Left ventricle myocardium superior (tissue), 1 donor: ENCODE measurements around the gene ASF1B. TPM values are rescaled to one million over a fixed set of nuclear protein-coding genes. Genes with fewer than 3 reads are reported as not detected.

ENCODE experiments used
- ATAC-seq: fragments of 200-7000 bp; cut with Tn5 transposase; one replicate; pipeline ENCODE4 v1.9.1; 2020; ENCODE audit warnings: mild to moderate bottlenecking, moderate library complexity
- DNase-seq: peaks from one replicate; pipeline ENCODE4 v3.0.0-alpha.2; 2020
- intact Hi-C: fragments of 100-400 bp; cut with micrococcal nuclease; formaldehyde crosslinking; loops from one replicate; pipeline ENCODE4 v1.11.0; 2022
- total RNA-seq: library from RNA; stranded (reverse); fragmentation: NEBNext Ultra II Directional; extraction: Animal tissue kit (Norgen Biotek cat#: 25700); gene quantifications from one replicate; pipeline ENCODE4 v1.2.1, GENCODE V29; 2021
- donor health status: DM: no; HTN: yes; CAD: no; lungs with severe emphysema.

The ASF1B gene
- total RNA-seq, 1 donor from 2014 or later: 1.6 TPM

DNA sequence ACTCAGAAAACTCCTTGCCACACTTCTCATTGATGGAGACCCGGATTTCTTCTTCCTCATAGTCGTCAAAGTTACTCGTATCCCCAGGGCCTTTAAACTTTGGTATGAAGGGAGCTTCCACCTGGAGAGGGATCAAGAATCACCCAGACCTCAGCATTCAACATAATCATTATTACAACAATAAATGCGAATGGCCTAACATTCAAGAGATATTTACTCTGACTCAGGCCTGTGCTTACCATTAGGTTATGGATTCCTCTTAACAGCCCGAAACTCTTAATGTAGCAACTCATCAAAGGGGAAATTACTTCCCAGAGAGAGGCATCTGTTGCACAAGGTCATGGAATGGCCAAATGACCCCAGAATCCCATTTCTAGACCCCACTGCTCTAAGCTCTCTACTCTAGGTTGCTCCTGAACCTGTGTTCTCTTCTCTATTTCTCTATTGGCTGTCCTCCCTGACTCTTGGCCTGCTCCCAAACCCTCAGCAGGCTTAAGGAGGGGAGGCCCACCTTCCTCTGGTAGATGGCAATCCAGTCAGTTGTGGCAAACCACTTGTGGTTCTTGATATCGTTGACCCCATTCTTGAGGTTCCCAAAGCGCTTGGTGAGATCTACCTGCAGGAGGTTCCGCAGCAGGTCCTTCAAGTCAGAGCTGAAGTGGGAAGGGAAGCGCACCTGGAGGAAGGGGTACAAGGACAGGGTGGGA, 43.1 kb downstream of the ASF1B start:
- DNase-seq (no peak), ATAC-seq (no peak)
- intact Hi-C loops: no loop called here

DNA sequence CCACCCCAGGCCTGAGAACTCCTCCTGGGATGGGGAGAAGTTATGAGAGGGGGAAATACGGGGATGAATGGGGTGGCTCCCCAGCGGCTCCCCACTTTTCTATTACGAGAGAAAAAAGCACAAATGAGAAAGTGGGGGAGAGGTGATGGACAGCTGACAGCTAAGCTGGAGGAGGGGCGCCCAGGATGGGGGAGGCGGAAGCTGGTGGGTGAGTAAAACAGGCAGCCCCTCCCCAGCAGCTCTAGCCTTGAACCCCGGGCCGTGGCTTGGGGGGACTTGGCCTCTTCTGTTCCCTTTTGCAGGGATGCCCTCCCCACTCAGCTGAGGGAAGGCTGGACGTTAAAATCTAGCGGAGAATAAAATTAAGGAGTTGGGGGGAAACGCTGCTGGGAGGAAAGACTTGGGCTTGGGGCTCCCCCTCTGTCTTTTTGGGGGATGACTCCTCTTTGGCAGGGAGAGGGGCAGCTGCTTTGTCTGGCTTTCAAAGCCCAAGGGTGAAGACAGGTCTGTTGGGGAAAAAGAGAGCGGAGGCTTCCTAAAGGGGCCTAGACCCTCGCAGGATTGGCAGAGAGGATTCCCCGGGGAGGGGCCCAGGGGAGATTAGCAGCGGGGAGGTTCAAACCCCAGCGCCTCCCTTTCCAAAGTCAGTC, 44.5 kb downstream of the ASF1B start:
- ATAC-seq (no peak), DNase-seq (peak; percentile 46)
- intact Hi-C loops: no loop called here

DNA sequence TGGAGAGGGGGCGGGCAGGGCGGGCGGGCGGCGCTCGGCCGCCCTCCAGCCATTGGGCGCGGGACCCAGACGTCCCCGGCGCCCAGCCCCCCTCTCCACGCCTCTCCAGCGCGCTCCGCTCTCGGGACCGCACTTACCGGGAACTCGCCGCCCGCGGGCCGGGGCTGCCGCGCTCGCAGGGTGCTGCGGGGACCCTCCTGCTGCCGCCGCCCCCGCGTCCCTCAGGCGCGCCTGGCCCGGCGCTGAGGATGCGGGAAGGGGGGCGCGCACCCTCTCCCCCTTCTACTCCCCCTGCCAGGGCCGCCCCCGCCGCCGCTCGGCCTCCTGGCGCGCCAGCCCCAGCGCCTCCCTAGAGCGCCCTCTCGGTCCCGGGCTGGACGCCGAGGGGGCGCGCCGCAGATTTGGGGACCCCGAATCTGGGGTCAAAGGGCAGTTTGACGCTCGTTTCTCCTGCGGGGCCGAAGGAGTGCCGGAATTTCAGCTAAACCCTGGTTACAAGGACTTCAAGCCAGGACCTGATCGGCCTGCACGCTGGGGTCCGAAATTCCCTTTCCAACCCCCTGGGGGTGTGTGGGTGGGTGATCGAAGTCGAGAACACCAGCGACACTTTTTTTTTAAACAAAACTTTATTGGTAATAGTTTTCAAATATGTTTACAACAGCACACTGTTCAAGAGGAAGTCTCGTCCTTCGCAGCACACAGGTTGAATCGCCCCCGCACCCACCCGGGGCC, 45.1 kb downstream of the ASF1B start:
- peak; percentile 88 for ATAC-seq
- DNase-seq: no peak
- intact Hi-C loops: no loop called here

DNA sequence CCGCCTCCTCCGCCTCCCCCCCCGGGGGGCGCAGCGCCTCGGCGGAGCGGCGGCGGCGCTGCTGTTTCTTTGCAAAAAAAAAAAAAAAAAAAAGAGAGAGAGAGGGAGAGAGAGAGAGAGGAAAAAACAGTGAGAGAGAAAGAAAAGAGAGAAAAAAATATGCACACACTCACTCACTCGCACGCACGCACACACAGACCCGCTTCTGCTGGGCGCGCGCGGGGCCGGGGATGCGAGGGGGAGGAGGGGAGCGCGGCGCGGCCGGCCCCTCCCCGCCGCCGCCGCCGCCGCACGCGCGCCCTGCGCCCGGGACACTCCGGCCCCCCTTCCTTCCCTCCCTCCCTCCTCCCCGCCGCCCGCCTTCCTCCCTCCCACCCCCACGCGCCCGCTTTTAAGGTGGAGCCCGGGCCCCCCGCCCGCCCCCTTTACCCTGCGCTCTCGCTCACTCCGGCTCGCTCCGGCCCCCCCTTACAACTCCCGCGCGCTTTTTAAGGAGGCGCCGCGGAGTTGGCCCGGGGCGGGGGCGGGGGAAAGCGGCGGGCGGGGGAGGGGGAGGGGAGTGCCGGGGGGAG, 45.8 kb downstream of the ASF1B start, which contains the start of gene SAMD1:
Gene SAMD1, minus strand, starts transcription at position 243 of the 572 bp plus-strand sequence.
- intact Hi-C loops: no loop called here
- DNase-seq: peak; percentile 96

DNA sequence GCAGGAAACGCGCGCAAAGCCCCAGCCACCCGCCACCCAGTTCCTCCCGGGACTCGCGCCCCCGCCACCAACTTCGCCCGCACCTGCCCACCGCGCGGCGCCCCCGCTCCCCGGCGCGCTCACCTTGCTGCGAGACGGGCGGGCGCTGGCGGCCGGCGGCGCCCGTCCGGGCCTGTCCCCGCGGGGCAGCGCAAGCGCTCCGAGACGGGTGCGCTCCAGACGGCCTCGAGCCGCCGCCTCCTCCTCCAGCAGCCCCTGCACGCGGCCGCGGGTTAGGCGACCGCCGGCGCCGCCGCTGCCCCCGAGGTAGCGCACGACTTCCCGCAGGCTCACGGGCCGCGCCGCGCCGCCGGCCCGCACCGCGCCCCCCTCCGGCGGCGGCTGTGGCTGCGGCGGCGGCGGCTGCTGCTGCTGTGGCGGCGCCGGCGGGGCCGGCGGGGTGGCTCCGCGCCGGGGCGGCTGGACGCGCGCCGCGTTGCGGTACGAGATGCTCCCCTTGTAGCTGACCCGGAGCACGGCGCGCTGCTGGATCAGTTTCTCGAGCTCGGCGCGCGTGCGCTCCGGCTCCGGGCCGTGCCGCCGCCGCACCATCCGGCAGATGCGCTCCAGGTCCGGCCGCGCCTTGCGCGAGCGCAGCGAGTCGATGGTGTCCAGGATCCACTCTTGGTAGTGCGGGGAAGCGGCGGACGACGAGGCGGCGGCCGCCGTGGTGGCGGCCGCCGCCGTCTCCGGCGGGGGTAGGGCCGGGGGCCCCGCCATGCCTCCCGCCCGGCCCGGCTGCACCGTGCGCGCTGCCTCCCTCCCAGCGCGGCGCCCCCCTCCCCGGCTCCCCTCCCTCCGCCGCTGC, 46.5 kb downstream of the ASF1B start:
- DNase-seq (peak; percentile 79), ATAC-seq (peak; percentile 9)
- intact Hi-C loops: no loop called here

More for the DNA sequence above, 45.8 kb downstream of the ASF1B start, which contains the start of gene SAMD1:
- peak; percentile 74 for ATAC-seq

DNA sequence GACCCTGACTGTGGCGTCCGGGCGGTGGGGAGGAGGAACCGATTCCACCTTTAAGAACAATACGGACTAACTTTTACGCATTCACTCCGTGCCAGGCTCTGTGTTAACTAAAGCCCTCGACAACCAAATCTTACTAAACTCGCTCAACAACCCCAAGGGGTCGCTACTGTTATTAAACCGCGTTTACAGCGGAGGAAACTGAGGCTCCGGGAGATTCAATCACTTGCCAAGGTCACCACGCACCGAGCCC, 47.1 kb downstream of the ASF1B start:
- no peak for DNase-seq
- no peak for ATAC-seq
- intact Hi-C loops: no loop called here

DNA sequence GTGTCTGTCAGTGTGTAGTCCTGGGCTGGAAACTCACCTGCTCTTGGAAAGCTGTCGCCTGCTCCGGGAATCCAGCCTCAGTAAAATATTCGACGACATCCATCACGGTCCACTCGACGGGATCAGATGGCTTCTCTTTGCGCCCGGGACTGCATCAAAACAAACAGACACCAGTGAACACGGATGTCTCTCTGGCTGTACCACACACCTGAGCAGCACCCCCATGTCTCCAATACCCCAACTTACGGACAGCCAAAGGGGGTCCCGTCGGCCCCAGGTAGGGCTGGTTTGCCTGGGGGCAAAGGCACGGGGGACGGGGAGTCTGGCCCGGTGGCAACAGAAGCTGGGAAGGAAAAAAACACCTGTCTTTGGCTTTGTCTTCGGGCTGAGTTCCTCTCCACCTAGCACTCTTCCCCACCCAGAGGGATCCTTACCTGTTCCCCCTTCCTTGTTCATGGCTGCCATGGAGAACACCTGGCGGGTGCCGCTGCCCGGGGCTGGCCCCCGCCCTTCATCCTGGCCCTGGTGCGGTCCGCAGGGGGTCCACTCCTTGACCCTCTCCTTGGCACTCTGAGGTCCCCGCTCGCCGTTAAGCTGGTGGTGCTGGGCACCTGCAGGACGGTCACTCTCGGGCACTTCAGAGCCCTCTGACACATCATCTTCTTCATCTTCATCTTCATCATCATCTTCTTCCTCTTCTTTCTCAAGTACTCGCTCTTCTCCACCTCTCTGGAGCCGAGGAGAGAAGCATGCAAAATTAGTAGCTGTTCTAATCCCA, 47.6 kb downstream of the ASF1B start:
- DNase-seq (no peak), ATAC-seq (no peak)
- intact Hi-C loops: no loop called here

DNA sequence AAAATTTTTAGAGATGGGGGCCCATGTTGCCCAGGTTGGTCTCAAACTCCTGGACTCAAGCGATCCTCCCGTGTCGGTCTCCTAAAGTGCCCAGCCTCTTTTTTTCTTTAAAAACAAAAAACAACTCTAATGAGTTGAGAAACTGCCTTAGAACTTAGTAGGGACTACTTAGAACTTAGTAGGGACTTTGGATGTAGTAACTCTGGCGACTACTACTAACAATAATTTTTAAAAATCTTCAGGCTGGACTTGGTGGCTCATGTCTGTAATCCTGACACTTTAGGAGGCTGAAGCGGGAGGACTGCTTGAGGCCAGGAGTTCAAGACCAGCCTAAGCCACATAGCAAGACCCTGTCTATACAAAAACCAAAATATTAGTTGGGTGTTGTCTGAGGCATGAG, 50.3 kb downstream of the ASF1B start:
- intact Hi-C loops: no loop called here
- no peak for DNase-seq
- no peak for ATAC-seq

DNA sequence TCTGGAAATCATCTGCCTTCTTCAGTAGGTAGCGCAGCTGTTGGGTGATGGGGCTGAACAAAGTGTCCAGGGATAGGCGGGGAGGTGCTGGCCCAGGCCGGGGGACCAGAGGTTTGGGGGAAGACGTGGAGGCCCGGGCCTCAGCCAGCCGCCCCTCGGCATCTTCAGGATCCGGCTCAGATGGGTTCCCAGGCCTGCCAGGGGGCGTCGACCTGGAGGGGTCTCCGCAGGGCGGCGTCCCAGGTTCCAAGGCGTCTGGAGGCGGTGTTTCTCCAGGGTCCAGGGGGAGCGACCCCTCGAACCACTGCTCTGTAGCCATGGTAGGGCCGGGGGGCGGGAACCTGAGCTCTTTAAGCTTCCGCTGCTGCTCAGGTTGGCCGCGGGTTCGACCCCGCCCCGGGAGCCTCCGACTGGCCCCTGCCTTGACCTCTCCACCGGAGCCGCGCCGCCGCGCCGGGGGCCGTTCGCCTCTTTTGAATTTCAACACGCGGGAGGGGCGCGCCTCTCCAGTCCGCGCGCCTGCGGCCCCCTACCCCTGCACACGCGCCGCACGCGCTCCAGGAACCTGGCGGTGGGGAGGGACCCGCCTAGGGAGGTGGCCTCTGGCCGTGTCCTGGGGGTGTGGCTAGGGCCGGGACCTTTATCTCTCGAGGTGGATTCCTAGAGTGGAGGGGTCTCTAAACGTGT, 50.9 kb downstream of the ASF1B start, which contains the start of gene C19orf67:
Gene C19orf67, minus strand, starts transcription at position 475 of the 687 bp plus-strand sequence. Its CDS starts 156 bp downstream, at position 319.
- DNase-seq (no peak), ATAC-seq (no peak)
- intact Hi-C loops: no loop called here

DNA sequence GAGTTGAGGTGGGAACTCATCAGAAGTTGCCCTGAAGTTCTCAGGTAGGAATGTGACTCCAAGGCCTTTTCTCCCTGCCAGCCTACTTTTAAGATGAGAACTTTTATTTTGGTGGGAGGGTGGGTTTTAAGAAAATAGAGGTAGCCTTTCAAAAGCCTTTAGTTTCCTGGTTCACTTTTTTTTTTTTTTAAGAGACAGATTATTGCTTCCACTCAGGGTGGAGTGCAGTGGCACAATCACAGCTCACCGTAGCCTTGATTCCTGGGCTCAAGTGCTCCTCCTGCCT, 53.8 kb downstream of the ASF1B start:
- no peak for ATAC-seq
- intact Hi-C loops: no loop called here
- no peak for DNase-seq

DNA sequence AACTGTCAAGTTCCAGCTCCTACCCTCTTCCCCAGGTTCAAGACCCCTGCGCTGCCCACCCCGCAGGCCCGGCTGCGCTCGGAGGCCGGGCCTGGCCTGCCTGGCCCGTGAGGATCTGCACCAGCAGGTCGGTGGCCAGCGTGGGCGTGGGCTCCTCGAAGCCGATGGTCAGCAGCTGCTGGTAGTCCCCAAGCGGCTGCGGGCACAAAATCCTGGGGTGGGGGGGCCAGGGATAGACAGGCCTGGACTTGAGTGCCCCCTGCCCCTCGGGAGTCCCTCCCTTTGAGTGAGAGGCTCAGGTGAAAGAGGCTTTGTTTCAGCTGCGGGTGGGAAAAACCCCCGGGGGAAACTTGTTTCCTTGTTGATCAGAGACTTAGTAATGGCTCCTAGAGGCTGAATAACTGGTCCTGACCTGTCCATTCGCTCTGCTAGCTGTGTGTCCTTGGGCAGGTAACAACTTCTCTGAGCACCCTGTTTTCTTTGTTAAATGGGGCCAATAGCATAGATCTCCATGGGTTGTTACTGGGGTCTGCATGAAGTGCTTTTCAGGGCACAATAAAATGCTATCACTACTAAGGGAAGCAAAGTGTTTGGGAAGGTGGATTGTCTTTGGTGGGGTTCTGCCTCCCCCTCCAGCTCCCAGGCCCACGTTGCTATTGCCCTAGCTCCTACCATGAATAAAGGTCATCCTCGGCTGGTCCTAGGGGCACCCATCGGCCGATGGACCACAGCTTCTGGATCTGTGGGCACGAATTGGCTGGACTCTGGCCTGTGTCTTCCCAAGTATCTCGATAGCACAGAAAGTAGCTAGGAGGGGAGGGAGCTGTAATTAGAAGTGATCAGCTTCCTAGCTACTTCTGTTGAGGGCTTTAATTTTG, 54.4 kb downstream of the ASF1B start:
- intact Hi-C loops: no loop called here
- DNase-seq (peak; percentile 63), ATAC-seq (no peak)

DNA sequence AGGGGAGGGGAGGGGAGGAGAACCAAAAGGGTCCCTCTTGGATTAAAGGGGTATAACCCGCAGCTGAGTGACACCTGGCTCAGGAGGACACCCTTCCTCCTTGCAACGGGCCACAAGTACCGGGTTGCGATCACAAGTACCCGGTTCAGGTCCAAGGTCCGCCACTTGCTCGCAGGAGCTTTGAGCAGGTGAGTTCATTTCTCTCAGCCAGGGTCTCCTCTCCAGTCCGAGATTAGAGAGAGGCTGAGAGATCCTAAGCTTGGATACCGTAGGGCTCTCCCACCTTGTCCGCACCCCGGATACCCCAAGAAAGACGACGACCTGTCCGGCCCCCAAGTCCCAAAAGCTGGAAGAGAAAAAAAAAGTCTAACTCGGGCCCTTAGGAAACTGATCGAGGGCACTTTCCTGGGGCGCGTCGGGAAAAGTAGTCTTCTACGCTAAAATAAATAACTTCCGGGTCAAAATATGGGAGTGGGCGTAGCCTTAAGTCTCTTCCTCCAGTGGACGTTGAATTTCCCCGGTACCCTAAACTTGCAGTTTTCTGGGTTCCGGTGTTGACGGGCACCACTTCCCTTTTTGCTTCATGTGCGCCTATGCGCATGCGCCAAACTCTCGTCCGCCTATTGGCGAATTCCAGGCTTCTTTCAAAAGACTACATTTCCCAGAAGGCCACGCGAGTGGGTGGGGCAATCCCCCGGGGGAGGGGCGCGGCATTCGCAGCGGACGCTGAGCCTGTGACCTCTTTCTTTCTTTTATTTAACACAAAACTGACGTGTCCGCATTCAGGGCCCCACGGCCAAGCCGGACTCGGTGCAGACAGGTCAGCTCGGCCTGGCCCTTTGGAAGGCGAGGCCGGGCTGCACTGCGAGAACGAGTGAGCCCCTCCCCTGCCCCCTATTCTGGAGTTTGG, 55.2 kb downstream of the ASF1B start:
- intact Hi-C loops: no loop called here
- DNase-seq (peak; percentile 98), ATAC-seq (peak; percentile 93)

DNA sequence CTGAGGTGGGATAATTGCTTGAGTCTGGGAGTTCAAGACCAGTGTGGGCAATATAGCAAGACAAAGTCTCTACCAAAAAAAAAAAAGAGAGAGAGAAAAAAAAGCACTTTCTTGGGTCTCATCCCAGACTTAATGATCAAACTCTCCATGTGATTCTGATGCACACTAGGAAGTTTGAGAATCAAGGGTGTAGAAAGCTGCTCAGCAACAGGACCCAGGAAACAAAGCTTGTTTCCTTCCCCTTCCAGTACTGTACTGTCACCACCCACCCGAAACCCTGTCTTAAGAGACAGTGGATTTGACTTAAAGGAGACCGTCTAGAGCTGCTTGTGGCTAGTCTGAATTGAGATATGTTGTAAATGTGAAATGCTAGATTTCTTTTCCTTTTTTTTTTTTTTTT, 58.0 kb downstream of the ASF1B start:
- DNase-seq: no peak
- intact Hi-C loops: no loop called here
- ATAC-seq: no peak

DNA sequence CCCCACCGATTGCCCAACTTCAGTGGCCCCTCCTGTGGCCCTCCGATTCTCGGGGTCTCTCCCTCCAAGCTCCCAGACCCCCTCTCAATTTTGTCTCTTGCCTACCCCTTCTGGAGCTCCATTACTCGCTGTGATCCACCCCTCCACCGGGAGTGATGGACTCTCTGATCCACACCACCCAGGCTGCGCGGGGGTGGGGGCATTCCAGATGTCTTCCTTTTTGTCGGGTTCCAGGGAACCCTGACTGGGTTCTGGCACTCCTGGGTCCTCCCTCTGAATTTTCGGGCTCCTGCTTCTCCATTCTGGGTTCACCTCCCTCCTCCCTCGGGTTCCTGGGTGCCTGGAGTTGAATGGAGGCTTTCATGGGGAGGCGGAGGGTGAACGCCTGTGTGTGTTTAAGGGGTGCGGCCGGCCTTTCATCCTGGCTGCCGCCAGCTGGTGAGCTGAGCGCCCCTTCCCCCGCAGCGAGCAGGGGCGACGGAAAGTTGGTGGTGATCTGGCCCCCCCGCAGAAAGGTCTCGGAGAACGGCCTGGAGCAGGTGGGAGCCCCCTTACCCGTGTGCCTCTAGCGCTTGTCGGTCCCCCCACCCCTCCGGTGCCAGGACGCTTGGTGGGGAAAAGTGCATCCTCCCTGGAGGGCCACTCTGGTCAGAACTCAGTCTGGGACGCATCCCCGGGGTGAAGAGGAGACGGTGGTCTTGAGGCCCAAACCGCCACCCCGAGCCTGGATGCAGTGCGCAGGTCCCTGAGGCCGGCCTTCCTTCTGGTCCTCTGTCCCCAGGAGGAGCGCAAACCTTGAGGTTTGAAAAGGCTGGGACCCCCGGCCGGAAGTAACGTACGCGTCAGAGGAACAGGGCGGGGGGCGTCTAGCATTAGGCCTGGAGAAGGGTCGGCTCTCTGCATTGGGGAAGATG, 62.2 kb downstream of the ASF1B start:
- ATAC-seq (peak; percentile 1), DNase-seq (no peak)
- intact Hi-C loops: loop anchor here (5.0 kb wide), 1 partner anchor 192 kb away; no protein-coding TSS in a partner anchor
